ENCODE data around the gene SMU1.

SMU1 gene

DNA sequence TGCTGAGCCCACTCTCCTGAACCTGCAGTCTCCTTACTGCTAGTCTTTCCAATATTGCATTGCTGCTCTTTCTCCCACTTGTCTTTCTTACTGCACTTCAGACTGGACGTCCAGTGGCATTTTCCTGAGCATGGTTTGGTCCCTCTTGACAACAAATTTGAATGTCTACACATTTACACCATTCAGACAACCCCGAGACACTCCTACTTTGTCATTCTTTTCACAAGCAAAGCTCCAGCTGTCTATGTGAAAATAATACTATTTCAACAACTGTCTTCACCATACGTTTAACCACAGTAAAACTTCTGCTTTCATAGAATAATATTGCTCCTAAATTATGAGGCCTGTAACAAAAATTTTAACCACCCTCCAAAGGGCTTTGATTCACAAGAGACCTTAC, 64.6 kb downstream of the SMU1 start:
- no peaks in the 10 kb centered on the region for H3K4me1 ChIP-seq (ENCODE audit: control insufficient read depth, insufficient read depth, low read length)
- POLR2A ChIA-PET: interaction anchor here (6.2 kb wide), 1 partner anchor 13 kb away, joined by 46 read pairs; the partner anchor contains the start of gene DNAJA1
- no peak overlapping the region for H3K27ac ChIP-seq (ENCODE audit: extremely low read depth, low read depth, low read length)
- TF ChIP-seq, protein P1, sequence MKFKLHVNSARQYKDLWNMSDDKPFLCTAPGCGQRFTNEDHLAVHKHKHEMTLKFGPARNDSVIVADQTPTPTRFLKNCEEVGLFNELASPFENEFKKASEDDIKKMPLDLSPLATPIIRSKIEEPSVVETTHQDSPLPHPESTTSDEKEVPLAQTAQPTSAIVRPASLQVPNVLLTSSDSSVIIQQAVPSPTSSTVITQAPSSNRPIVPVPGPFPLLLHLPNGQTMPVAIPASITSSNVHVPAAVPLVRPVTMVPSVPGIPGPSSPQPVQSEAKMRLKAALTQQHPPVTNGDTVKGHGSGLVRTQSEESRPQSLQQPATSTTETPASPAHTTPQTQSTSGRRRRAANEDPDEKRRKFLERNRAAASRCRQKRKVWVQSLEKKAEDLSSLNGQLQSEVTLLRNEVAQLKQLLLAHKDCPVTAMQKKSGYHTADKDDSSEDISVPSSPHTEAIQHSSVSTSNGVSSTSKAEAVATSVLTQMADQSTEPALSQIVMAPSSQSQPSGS (tag by site-specific recombination; IDR thresholded peaks at IDR 0.05; ENCODE audit: low read depth): no peak
- TF ChIP-seq ZBTB8A (tag by site-specific recombination; IDR thresholded peaks at IDR 0.05) (no peak), KLF8 (tag by site-specific recombination; IDR thresholded peaks at IDR 0.05) (no peak), MZF1 (tag by site-specific recombination; IDR thresholded peaks at IDR 0.05; ENCODE audit: borderline replicate concordance) (no peak), SP2 (tag by site-specific recombination; IDR thresholded peaks at IDR 0.05) (no peak), ZNF654 (tag by site-specific recombination; IDR thresholded peaks at IDR 0.05; ENCODE audit: low read depth) (no peak), ZNF239 (tag by site-specific recombination; IDR thresholded peaks at IDR 0.05) (no peak), ZNF354C (tag by site-specific recombination; IDR thresholded peaks at IDR 0.05; ENCODE audit: borderline replicate concordance, low read depth) (no peak), YY1 (tag by site-specific recombination; IDR thresholded peaks at IDR 0.05) (no peak), ZSCAN23 (tag by site-specific recombination; IDR thresholded peaks at IDR 0.05) (no peak), ZNF140 (tag by site-specific recombination; IDR thresholded peaks at IDR 0.05) (no peak), ZFP69B (tag by site-specific recombination; IDR thresholded peaks at IDR 0.05) (no peak), ZNF155 (tag by site-specific recombination; IDR thresholded peaks at IDR 0.05) (no peak)
- TF ChIP-seq, protein P2, sequence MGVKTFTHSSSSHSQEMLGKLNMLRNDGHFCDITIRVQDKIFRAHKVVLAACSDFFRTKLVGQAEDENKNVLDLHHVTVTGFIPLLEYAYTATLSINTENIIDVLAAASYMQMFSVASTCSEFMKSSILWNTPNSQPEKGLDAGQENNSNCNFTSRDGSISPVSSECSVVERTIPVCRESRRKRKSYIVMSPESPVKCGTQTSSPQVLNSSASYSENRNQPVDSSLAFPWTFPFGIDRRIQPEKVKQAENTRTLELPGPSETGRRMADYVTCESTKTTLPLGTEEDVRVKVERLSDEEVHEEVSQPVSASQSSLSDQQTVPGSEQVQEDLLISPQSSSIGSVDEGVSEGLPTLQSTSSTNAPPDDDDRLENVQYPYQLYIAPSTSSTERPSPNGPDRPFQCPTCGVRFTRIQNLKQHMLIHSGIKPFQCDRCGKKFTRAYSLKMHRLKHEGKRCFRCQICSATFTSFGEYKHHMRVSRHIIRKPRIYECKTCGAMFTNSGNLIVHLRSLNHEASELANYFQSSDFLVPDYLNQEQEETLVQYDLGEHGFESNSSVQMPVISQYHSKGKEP (tag by site-specific recombination; IDR thresholded peaks at IDR 0.05): no peak
- TF ChIP-seq, protein P3, sequence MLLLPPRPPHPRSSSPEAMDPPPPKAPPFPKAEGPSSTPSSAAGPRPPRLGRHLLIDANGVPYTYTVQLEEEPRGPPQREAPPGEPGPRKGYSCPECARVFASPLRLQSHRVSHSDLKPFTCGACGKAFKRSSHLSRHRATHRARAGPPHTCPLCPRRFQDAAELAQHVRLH (tag by site-specific recombination; IDR thresholded peaks at IDR 0.05): no peak
- TF ChIP-seq, protein P4, sequence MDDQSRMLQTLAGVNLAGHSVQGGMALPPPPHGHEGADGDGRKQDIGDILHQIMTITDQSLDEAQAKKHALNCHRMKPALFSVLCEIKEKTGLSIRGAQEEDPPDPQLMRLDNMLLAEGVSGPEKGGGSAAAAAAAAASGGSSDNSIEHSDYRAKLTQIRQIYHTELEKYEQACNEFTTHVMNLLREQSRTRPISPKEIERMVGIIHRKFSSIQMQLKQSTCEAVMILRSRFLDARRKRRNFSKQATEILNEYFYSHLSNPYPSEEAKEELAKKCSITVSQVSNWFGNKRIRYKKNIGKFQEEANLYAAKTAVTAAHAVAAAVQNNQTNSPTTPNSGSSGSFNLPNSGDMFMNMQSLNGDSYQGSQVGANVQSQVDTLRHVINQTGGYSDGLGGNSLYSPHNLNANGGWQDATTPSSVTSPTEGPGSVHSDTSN (CRISPR knock-in tag; IDR thresholded peaks at IDR 0.05): no peak
- H3K4me3 ChIP-seq (ENCODE audit: low read depth, low read length): no peak overlapping the region
- CTCF ChIA-PET: no interaction called here
- no peaks in the 10 kb centered on the region; a peak in 1 of 3 replicates for H3K36me3 ChIP-seq (ENCODE audit: control insufficient read depth in 2 of 2, insufficient read depth in 1 of 2, low read length in 2 of 2)
- no peaks in the 10 kb centered on the region for H3K9me3 ChIP-seq (ENCODE audit: control insufficient read depth, insufficient read depth, low read depth, low read length)

DNA sequence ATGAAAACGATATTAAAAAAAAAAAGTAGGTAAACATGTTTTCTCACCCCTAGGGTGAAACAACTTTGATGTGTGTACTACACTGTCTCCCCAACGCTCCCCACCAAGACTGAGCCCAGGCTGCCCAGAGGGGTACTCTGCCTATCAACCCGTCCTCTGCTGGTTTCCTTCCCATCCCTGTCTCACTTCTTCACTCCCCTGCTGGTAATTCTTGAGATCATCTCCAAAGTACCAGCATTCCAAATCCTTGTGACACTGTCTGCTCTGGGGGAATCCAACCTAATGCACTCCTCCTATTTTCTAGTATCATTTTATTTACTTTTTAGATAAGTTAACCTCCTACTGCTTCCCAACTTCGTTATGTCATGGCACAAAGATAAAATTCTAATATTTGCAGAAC, 68.7 kb downstream of the SMU1 start:
- Histone ChIP-seq H3K4me1 (ENCODE audit: control insufficient read depth, insufficient read depth, low read length) (no peaks in the 10 kb centered on the region), H3K27ac (ENCODE audit: extremely low read depth, low read depth, low read length) (no peak overlapping the region), H3K4me3 (ENCODE audit: low read depth, low read length) (no peak overlapping the region), H3K36me3 (ENCODE audit: control insufficient read depth in 2 of 2, insufficient read depth in 1 of 2, low read length in 2 of 2) (no peaks in the 10 kb centered on the region; a peak in 1 of 3 replicates), H3K9me3 (ENCODE audit: control insufficient read depth, insufficient read depth, low read depth, low read length) (no peaks in the 10 kb centered on the region)
- ChIA-PET POLR2A (interaction anchor here (0.6 kb wide), 1 partner anchor 456 kb away, joined by 5 read pairs; no protein-coding TSS in a partner anchor), CTCF (no interaction called here)
- TF ChIP-seq GLI2 (tag by site-specific recombination; IDR thresholded peaks at IDR 0.05; ENCODE audit: borderline replicate concordance, low read depth) (no peak), KLF7 (tag by site-specific recombination; IDR thresholded peaks at IDR 0.05; ENCODE audit: borderline replicate concordance) (no peak), ZNF23 (tag by site-specific recombination; IDR thresholded peaks at IDR 0.05; ENCODE audit: borderline replicate concordance) (no peak), ZXDB (tag by site-specific recombination; IDR thresholded peaks at IDR 0.05) (no peak), OVOL3 (tag by site-specific recombination; IDR thresholded peaks at IDR 0.05) (no peak), HOXD13 (CRISPR knock-in tag; IDR thresholded peaks at IDR 0.05; ENCODE audit: borderline replicate concordance) (no peak), ZNF391 (tag by site-specific recombination; IDR thresholded peaks at IDR 0.05; ENCODE audit: borderline replicate concordance, low read depth) (no peak)
- TF ChIP-seq, protein P5, sequence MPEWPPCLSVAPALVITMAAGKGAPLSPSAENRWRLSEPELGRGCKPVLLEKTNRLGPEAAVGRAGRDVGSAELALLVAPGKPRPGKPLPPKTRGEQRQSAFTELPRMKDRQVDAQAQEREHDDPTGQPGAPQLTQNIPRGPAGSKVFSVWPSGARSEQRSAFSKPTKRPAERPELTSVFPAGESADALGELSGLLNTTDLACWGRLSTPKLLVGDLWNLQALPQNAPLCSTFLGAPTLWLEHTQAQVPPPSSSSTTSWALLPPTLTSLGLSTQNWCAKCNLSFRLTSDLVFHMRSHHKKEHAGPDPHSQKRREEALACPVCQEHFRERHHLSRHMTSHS (tag by site-specific recombination; IDR thresholded peaks at IDR 0.05): no peak
- TF ChIP-seq, protein P6, sequence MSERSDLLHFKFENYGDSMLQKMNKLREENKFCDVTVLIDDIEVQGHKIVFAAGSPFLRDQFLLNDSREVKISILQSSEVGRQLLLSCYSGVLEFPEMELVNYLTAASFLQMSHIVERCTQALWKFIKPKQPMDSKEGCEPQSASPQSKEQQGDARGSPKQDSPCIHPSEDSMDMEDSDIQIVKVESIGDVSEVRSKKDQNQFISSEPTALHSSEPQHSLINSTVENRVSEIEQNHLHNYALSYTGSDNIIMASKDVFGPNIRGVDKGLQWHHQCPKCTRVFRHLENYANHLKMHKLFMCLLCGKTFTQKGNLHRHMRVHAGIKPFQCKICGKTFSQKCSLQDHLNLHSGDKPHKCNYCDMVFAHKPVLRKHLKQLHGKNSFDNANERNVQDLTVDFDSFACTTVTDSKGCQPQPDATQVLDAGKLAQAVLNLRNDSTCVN (tag by site-specific recombination; optimal IDR thresholded peaks at IDR 0.05): no peak
- TF ChIP-seq, protein P7, sequence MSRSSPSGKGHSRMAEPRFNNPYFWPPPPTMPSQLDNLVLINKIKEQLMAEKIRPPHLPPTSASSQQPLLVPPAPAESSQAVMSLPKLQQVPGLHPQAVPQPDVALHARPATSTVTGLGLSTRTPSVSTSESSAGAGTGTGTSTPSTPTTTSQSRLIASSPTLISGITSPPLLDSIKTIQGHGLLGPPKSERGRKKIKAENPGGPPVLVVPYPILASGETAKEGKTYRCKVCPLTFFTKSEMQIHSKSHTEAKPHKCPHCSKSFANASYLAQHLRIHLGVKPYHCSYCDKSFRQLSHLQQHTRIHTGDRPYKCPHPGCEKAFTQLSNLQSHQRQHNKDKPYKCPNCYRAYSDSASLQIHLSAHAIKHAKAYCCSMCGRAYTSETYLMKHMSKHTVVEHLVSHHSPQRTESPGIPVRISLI (tag by site-specific recombination; IDR thresholded peaks at IDR 0.05): no peak
- TF ChIP-seq, protein P8, sequence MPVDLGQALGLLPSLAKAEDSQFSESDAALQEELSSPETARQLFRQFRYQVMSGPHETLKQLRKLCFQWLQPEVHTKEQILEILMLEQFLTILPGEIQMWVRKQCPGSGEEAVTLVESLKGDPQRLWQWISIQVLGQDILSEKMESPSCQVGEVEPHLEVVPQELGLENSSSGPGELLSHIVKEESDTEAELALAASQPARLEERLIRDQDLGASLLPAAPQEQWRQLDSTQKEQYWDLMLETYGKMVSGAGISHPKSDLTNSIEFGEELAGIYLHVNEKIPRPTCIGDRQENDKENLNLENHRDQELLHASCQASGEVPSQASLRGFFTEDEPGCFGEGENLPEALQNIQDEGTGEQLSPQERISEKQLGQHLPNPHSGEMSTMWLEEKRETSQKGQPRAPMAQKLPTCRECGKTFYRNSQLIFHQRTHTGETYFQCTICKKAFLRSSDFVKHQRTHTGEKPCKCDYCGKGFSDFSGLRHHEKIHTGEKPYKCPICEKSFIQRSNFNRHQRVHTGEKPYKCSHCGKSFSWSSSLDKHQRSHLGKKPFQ (tag by site-specific recombination; IDR thresholded peaks at IDR 0.05): no peak
